SK-N-SH (cell line): ENCODE results near the gene DQX1. TPM values are rescaled to one million over a fixed set of nuclear protein-coding genes. Genes with fewer than 3 reads are reported as not detected.

Source experiments
- CTCF ChIA-PET: fragments of 300-600, 350-600 bp; formaldehyde crosslinking; extraction: SDS; loops from one replicate; lab custom pipeline; 2021; lab: Yijun Ruan, JAX
- POLR2A ChIA-PET: fragments of 350-600 bp; sonication (Branson Sonifier 250); formaldehyde crosslinking; extraction: SDS; loops from one replicate; lab custom pipeline; 2020; ENCODE audit warnings: antibody characterized with exemption, inconsistent platforms; lab: Yijun Ruan, JAX
- DNase-seq: peaks from one replicate; pipeline ENCODE4 v3.0.0; 2012
- H2AFZ ChIP-seq: fragments of 200-600 bp; sonication (generic); 2 replicates; pipeline ENCODE4 v1.8.1; 2016; ENCODE audit warnings: antibody characterized with exemption, mild to moderate bottlenecking, low read depth
- H3F3A ChIP-seq: fragments of 200-600 bp; sonication (generic); replicated peaks from 2 replicates; pipeline ENCODE3; 2016; ENCODE audit warnings: antibody characterized with exemption, mild to moderate bottlenecking; ENCODE audit not compliant: insufficient read depth
- H3K27ac ChIP-seq, 2 experiments: fragments of 200-500 bp in 1 of 2; fragments of 200-600 bp in 1 of 2; sonication (Bioruptor generic) in 1 of 2; sonication (generic), shearing (Covaris generic) in 1 of 2; 2 replicates each; pipeline versions ENCODE4 v1.5.1 to v1.6.1; 2014 to 2016; ENCODE audit warnings: low read depth in 2 of 2, inconsistent platforms in 1 of 2, low read length in 1 of 2, mild to moderate bottlenecking in 1 of 2, mixed read lengths in 1 of 2
- H3K27me3 ChIP-seq: fragments of 200-600 bp; sonication (generic), shearing (Covaris generic); 2 replicates; pipeline ENCODE4 v1.6.1; 2016; ENCODE audit warnings: mixed run types; ENCODE audit not compliant: insufficient read depth
- H3K36me3 ChIP-seq, 2 experiments: fragments of 200-500 bp in 1 of 2; fragments of 200-600 bp in 1 of 2; sonication (Bioruptor generic) in 1 of 2; sonication (generic) in 1 of 2; replicated peaks in 1 of 2; 2 replicates each; pipeline versions ENCODE3 to v1.5.1; 2014 to 2016; ENCODE audit warnings: low read length in 1 of 2, mild to moderate bottlenecking in 1 of 2; ENCODE audit not compliant: insufficient read depth in 2 of 2, control insufficient read depth in 1 of 2
- H3K4me1 ChIP-seq, 2 experiments: fragments of 200-500 bp in 1 of 2; fragments of 200-600 bp in 1 of 2; sonication (Bioruptor generic) in 1 of 2; sonication (generic), shearing (Covaris generic) in 1 of 2; 2 replicates each; pipeline versions ENCODE4 v1.5.1 to v1.6.1; 2014 to 2016; ENCODE audit warnings: low read depth in 1 of 2, low read length in 1 of 2, mixed run types in 1 of 2; ENCODE audit not compliant: insufficient read depth in 2 of 2, control insufficient read depth in 1 of 2
- H3K4me2 ChIP-seq: fragments of 200-600 bp; sonication (generic), shearing (Covaris generic); 2 replicates; pipeline ENCODE4 v1.6.1; 2017; ENCODE audit warnings: mixed run types
- H3K4me3 ChIP-seq, 2 experiments: fragments of 200-500 bp in 1 of 2; fragments of 200-600 bp in 1 of 2; sonication (Bioruptor generic) in 1 of 2; sonication (generic), shearing (Covaris generic) in 1 of 2; 2 replicates each; pipeline versions ENCODE4 v1.5.1 to v1.8.1; 2014 to 2016; ENCODE audit warnings: low read depth in 2 of 2, inconsistent platforms in 1 of 2, low read length in 1 of 2, mild to moderate bottlenecking in 1 of 2, mixed read lengths in 1 of 2, moderate library complexity in 1 of 2
- H3K79me2 ChIP-seq: fragments of 200-600 bp; sonication (generic); 2 replicates; pipeline ENCODE4 v1.8.1; 2017; ENCODE audit warnings: mild to moderate bottlenecking; ENCODE audit not compliant: insufficient read depth
- H3K9ac ChIP-seq: fragments of 200-600 bp; sonication (generic); 2 replicates; pipeline ENCODE4 v1.6.1; 2017; ENCODE audit warnings: mixed run types
- H3K9me2 ChIP-seq: fragments of 200-600 bp; sonication (generic); 2 replicates; pipeline ENCODE4 v1.6.1; 2017; ENCODE audit warnings: mixed run types
- H3K9me3 ChIP-seq: fragments of 200-600 bp; sonication (generic); 2 replicates; pipeline ENCODE4 v1.6.1; 2017; ENCODE audit warnings: mixed run types, mild to moderate bottlenecking, moderate library complexity
- H4K20me1 ChIP-seq: fragments of 200-600 bp; sonication (generic); 2 replicates; pipeline ENCODE4 v1.6.1; 2017; ENCODE audit warnings: mild to moderate bottlenecking, mixed run types; ENCODE audit not compliant: insufficient read depth
- CHD2 ChIP-seq: fragments of 150-350 bp; IDR thresholded peaks from 2 replicates; pipeline ENCODE4 v1.6.1; 2018; ENCODE audit warnings: low read length; ENCODE audit not compliant: partially characterized antibody
- EZH2phosphoT487 ChIP-seq: fragments of 200-600 bp; sonication (generic); IDR thresholded peaks from 2 replicates; pipeline ENCODE4 v1.6.1; 2017; ENCODE audit warnings: low read depth, mixed run types, mild to moderate bottlenecking, antibody characterized with exemption, moderate library complexity, borderline replicate concordance
- GABPA ChIP-seq: IDR thresholded peaks from 2 replicates; pipeline ENCODE4 v1.4.0; 2012; ENCODE audit warnings: low read depth, mild to moderate bottlenecking
- GATA2 ChIP-seq: sonication (generic); formaldehyde crosslinking; IDR thresholded peaks from 2 replicates; pipeline ENCODE4 v1.5.0; 2020; ENCODE audit warnings: mild to moderate bottlenecking, missing genetic modification reagents
- MEF2A ChIP-seq: IDR thresholded peaks from 2 replicates; pipeline ENCODE4 v1.4.0; 2012; ENCODE audit warnings: low read depth, borderline replicate concordance
- MXI1 ChIP-seq: IDR thresholded peaks from 2 replicates; pipeline ENCODE4 v1.6.1; 2012; ENCODE audit warnings: mild to moderate bottlenecking, low read depth, low read length, improper control_type of control experiment
- NRF1 ChIP-seq: IDR thresholded peaks from 2 replicates; pipeline ENCODE4 v1.6.1; 2012; ENCODE audit warnings: low read depth, mild to moderate bottlenecking, low read length
- POLR2AphosphoS5 ChIP-seq: IDR thresholded peaks from 2 replicates; pipeline ENCODE4 v1.6.1; 2012; ENCODE audit warnings: low read depth, low read length
- RAD21 ChIP-seq: IDR thresholded peaks from 2 replicates; pipeline ENCODE4 v1.6.1; 2012; ENCODE audit warnings: mild to moderate bottlenecking, low read length
- RXRA ChIP-seq: IDR thresholded peaks from 2 replicates; pipeline ENCODE4 v1.4.0; 2012; ENCODE audit warnings: low read depth, mild to moderate bottlenecking, borderline replicate concordance
- SIN3A ChIP-seq: IDR thresholded peaks from 2 replicates; pipeline ENCODE4 v1.6.1; 2012; ENCODE audit warnings: low read depth, mild to moderate bottlenecking, low read length, moderate library complexity, borderline replicate concordance
- TAF1 ChIP-seq: IDR thresholded peaks from 2 replicates; pipeline ENCODE4 v1.6.1; 2012; ENCODE audit warnings: low read depth, mild to moderate bottlenecking, low read length, moderate library complexity, borderline replicate concordance
- TEAD4 ChIP-seq: IDR thresholded peaks from 2 replicates; pipeline ENCODE4 v1.4.0; 2012; ENCODE audit warnings: mild to moderate bottlenecking, borderline replicate concordance; ENCODE audit not compliant: insufficient read depth
- WGBS: methylation state at CpG from one replicate; pipeline ENCODE4 v1.1.6; 2017; ENCODE audit warnings: low lambda C conversion rate; 5-methylcytosine and 5-hydroxymethylcytosine counted together
- polyA plus RNA-seq, 3 experiments: library from polyadenylated mRNA; depleted of rRNA; stranded (reverse); fragments of >200 nt; gene quantifications; 2 replicates each; pipeline ENCODE4 v1.2.3, GENCODE V29; 2012
- TF ChIP-seq, protein P1 (sequence below): IDR thresholded peaks from 2 replicates; pipeline ENCODE4 v1.4.0; 2012; ENCODE audit warnings: low read depth, borderline replicate concordance
- TF ChIP-seq, protein P2 (sequence below): IDR thresholded peaks from 2 replicates; pipeline ENCODE4 v1.4.0; 2012; ENCODE audit warnings: low read depth
- TF ChIP-seq, protein P3 (sequence below): fragments of 150-350 bp; IDR thresholded peaks from 2 replicates; pipeline ENCODE4 v1.6.1; 2017; ENCODE audit warnings: antibody characterized with exemption, low read length, low read depth, borderline replicate concordance
- TF ChIP-seq, protein P4 (sequence below): fragments of 200-600 bp; sonication (generic); IDR thresholded peaks from 2 replicates; pipeline ENCODE4 v1.6.1; 2017; ENCODE audit warnings: antibody characterized with exemption, mild to moderate bottlenecking, moderate library complexity

Gene DQX1
- polyA plus RNA-seq, 1 of the 3 experiments (the other 2 are of a cell fraction), result 1.6 TPM

DNA sequence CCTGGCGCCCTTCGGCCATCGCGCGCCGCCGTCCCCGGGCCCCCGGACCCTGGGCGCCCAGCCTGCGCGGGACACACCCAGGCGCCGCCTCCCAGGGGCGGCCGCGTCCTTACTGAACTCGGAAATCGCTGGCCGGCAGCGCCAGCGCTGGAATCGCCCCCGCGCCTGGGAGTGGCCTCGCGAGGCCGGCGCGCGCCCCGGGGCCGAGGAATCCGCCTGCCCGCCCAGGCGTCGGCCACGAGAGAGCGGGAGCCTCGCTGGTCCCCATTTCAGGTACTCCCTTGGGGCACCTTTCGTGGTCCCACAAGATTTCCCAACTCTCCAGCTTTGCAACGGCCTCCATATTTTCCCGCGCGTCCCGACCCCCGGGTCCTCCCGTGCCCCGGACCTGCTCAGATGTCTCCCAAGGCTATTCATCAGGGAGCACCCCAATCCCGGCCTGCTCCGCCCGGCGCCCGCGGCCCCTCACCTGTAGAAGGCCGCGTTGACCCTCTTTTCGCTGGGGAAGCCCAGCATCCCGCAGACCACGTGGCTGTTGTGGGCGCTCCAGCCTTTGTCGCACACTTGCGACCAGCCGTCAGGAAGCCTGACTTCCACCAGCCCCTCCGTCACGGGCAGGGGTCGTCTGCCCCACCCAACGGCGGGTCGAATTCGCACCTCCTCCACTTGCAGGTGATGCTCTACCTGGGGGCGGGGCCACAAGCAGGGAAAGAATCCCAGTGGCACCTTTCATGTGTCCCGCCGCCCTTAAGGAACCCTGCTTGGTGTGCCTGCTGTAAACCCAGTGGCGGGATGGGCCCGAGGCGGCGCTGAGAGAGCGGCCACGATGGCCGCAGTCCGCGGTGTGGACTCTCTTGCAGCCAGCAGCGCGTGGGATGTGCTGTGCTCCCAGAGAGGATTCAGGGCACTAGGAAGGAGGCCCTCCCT lies 23.1 kb upstream of the DQX1 start:
- Histone ChIP-seq H3K4me1 (peaks cover 9 to 37% of the 10 kb centered on the region in 2 experiments; a peak in 3 of 4 replicates), H3K27me3 (no peaks in the 10 kb centered on the region), H4K20me1 (no peaks in the 10 kb centered on the region), H3K9ac (peak overlapping the region; percentile 52; the same call in 1 of the 2 replicates), H3K79me2 (peaks cover 46% of the 10 kb centered on the region), H3K4me2 (peak overlapping the region; percentile 91), H3K9me2 (no peaks in the 10 kb centered on the region), H2AFZ (peak overlapping the region; percentile 57; the same call in 1 of the 2 replicates), H3K27ac (peak overlapping the region in 1 of 2 experiments; percentile 77; a peak in 2 of 4 replicates), H3K4me3 (peak overlapping the region; percentile 52 to 60), H3K36me3 (peaks cover 6 to 15% of the 10 kb centered on the region in 2 experiments), H3F3A (peaks cover 19% of the 10 kb centered on the region), H3K9me3 (no peaks in the 10 kb centered on the region)
- 20% methylated on average over 32 of the region's 85 CpGs for WGBS
- POLR2A ChIA-PET, result interaction anchor here (0.5 to 1.0 kb wide), 2 partner anchors 30 to 1888 kb away, joined by 3 read pairs; no protein-coding TSS in a partner anchor
- DNase-seq, result peak; percentile 92
- TF ChIP-seq, protein P1, sequence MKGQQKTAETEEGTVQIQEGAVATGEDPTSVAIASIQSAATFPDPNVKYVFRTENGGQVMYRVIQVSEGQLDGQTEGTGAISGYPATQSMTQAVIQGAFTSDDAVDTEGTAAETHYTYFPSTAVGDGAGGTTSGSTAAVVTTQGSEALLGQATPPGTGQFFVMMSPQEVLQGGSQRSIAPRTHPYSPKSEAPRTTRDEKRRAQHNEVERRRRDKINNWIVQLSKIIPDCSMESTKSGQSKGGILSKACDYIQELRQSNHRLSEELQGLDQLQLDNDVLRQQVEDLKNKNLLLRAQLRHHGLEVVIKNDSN, result peak; percentile 32
- TF ChIP-seq, protein P2, sequence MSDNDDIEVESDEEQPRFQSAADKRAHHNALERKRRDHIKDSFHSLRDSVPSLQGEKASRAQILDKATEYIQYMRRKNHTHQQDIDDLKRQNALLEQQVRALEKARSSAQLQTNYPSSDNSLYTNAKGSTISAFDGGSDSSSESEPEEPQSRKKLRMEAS, result peak; percentile 83
- TF ChIP-seq TEAD4 (no peak), RXRA (no peak), TAF1 (0 out of 2 replicates have a peak, but pooled peaks have one; percentile 17), MEF2A (no peak), CHD2 (no peak), MXI1 (peak; percentile 80), SIN3A (no peak), NRF1 (peak; percentile 51), GABPA (no peak), POLR2AphosphoS5 (peak; percentile 38; the same call in 1 of the 2 replicates), GATA2 (no peak), RAD21 (no peak), EZH2phosphoT487 (no peak)
- TF ChIP-seq, protein P3, sequence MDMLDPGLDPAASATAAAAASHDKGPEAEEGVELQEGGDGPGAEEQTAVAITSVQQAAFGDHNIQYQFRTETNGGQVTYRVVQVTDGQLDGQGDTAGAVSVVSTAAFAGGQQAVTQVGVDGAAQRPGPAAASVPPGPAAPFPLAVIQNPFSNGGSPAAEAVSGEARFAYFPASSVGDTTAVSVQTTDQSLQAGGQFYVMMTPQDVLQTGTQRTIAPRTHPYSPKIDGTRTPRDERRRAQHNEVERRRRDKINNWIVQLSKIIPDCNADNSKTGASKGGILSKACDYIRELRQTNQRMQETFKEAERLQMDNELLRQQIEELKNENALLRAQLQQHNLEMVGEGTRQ, result no peak
- TF ChIP-seq, protein P4, sequence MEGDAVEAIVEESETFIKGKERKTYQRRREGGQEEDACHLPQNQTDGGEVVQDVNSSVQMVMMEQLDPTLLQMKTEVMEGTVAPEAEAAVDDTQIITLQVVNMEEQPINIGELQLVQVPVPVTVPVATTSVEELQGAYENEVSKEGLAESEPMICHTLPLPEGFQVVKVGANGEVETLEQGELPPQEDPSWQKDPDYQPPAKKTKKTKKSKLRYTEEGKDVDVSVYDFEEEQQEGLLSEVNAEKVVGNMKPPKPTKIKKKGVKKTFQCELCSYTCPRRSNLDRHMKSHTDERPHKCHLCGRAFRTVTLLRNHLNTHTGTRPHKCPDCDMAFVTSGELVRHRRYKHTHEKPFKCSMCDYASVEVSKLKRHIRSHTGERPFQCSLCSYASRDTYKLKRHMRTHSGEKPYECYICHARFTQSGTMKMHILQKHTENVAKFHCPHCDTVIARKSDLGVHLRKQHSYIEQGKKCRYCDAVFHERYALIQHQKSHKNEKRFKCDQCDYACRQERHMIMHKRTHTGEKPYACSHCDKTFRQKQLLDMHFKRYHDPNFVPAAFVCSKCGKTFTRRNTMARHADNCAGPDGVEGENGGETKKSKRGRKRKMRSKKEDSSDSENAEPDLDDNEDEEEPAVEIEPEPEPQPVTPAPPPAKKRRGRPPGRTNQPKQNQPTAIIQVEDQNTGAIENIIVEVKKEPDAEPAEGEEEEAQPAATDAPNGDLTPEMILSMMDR, result no peak
- CTCF ChIA-PET, result interaction anchor here (1.0 to 3.2 kb wide), 4 partner anchors 17 to 37 kb away, joined by 3 to 19 read pairs (median 5); no protein-coding TSS in a partner anchor
